Neural cell (in vitro differentiated cells): ENCODE data around the gene RBFOX2. TPM values are rescaled to one million over a fixed set of nuclear protein-coding genes. Genes with fewer than 3 reads are reported as not detected.

Source experiments
- H2AFZ ChIP-seq: fragments of 200-600, 300-800 bp; sonication (generic), shearing (Covaris generic); 2 replicates; pipeline ENCODE4 v1.6.0; 2014; ENCODE audit warnings: low read depth, mild to moderate bottlenecking, antibody characterized with exemption, low read length, moderate library complexity
- H3F3A ChIP-seq: fragments of 200-600 bp; shearing (Covaris generic); 2 replicates; pipeline ENCODE4 v1.6.1; 2016; ENCODE audit warnings: mild to moderate bottlenecking, moderate library complexity, mixed read lengths, antibody characterized with exemption, low read length; ENCODE audit not compliant: insufficient read depth, poor library complexity, severe bottlenecking
- H3K27ac ChIP-seq: fragments of 200-600, 300-800 bp; sonication (generic), shearing (Covaris generic); 2 replicates; pipeline ENCODE4 v1.5.1; 2014; ENCODE audit warnings: mild to moderate bottlenecking, low read length, moderate library complexity
- H3K27me3 ChIP-seq: fragments of 300-800, 200-600 bp; sonication (generic), shearing (Covaris generic); 2 replicates; pipeline ENCODE4 v1.6.0; 2014; ENCODE audit warnings: mild to moderate bottlenecking, low read depth, low read length, moderate library complexity; ENCODE audit not compliant: insufficient read depth
- H3K36me3 ChIP-seq: fragments of 300-800, 200-600 bp; sonication (generic), shearing (Covaris generic); 2 replicates; pipeline ENCODE4 v1.5.1; 2014; ENCODE audit warnings: mild to moderate bottlenecking, antibody characterized with exemption, low read length, moderate library complexity; ENCODE audit not compliant: insufficient read depth
- H3K4me2 ChIP-seq: fragments of 300-800, 200-600 bp; sonication (generic), shearing (Covaris generic); 2 replicates; pipeline ENCODE4 v1.6.0; 2014; ENCODE audit warnings: mild to moderate bottlenecking, low read length
- H3K4me3 ChIP-seq: fragments of 300-800, 200-600 bp; sonication (generic), shearing (Covaris generic); 2 replicates; pipeline ENCODE4 v1.5.1; 2014; ENCODE audit warnings: mild to moderate bottlenecking, low read length, moderate library complexity
- H3K79me2 ChIP-seq: fragments of 200-600 bp; shearing (Covaris generic); replicated peaks from 2 replicates; pipeline ENCODE4 v1.6.0; 2014; ENCODE audit warnings: mild to moderate bottlenecking, low read length, moderate library complexity; ENCODE audit not compliant: insufficient read depth
- H3K9ac ChIP-seq: fragments of 300-800, 200-600 bp; sonication (generic), shearing (Covaris generic); 2 replicates; pipeline ENCODE4 v1.6.1; 2016; ENCODE audit warnings: mild to moderate bottlenecking, low read length, mixed read lengths
- H3K9me2 ChIP-seq: fragments of 200-600 bp; shearing (Covaris generic); 2 replicates; pipeline ENCODE4 v1.6.1; 2016; ENCODE audit warnings: mild to moderate bottlenecking, low read length, mixed read lengths; ENCODE audit not compliant: insufficient read depth
- H3K9me3 ChIP-seq: fragments of 200-600, 300-800 bp; sonication (generic), shearing (Covaris generic); 2 replicates; pipeline ENCODE4 v1.6.1; 2016; ENCODE audit warnings: mild to moderate bottlenecking, mixed run types, low read length, moderate library complexity, mixed read lengths
- H4K20me1 ChIP-seq: fragments of 200-600 bp; shearing (Covaris generic); 2 replicates; pipeline ENCODE4 v1.6.1; 2016; ENCODE audit warnings: mild to moderate bottlenecking, mixed run types; ENCODE audit not compliant: insufficient read depth
- EP300 ChIP-seq: fragments of 450-650 bp; conservative IDR thresholded peaks from 2 replicates; pipeline ENCODE4 v1.6.1; 2014; ENCODE audit warnings: antibody characterized with exemption, mild to moderate bottlenecking, moderate library complexity; ENCODE audit not compliant: poor library complexity, severe bottlenecking
- EZH2 ChIP-seq: fragments of 200-600, 300-800 bp; shearing (Covaris generic), sonication (generic); IDR thresholded peaks from 2 replicates; pipeline ENCODE4 v1.6.1; 2014; ENCODE audit warnings: antibody characterized with exemption, low read length, borderline replicate concordance, mild to moderate bottlenecking; ENCODE audit not compliant: insufficient read depth, poor library complexity, severe bottlenecking
- MXI1 ChIP-seq: fragments of 450-650 bp; conservative IDR thresholded peaks from 2 replicates; pipeline ENCODE4 v1.6.1; 2014; ENCODE audit warnings: antibody characterized with exemption, mild to moderate bottlenecking; ENCODE audit not compliant: poor library complexity, severe bottlenecking
- POLR2AphosphoS5 ChIP-seq: IDR thresholded peaks from 2 replicates; pipeline ENCODE4 v1.6.1; 2012
- RAD21 ChIP-seq: fragments of 450-650 bp; conservative IDR thresholded peaks from 2 replicates; pipeline ENCODE4 v1.6.1; 2014; ENCODE audit warnings: antibody characterized with exemption, mild to moderate bottlenecking, moderate library complexity
- SMC3 ChIP-seq: fragments of 450-650 bp; conservative IDR thresholded peaks from 2 replicates; pipeline ENCODE4 v1.6.1; 2014; ENCODE audit warnings: antibody characterized with exemption, mild to moderate bottlenecking, moderate library complexity; ENCODE audit not compliant: poor library complexity
- TAF1 ChIP-seq: IDR thresholded peaks from 2 replicates; pipeline ENCODE4 v1.6.1; 2012; ENCODE audit warnings: low read depth
- polyA plus RNA-seq: library from polyadenylated mRNA; depleted of rRNA; stranded (reverse); fragments of >200 nt; gene quantifications from 2 replicates; pipeline ENCODE4 v1.2.3, GENCODE V29; 2014
- TF ChIP-seq, protein P1 (sequence below): fragments of 450-650 bp; IDR thresholded peaks from 2 replicates; pipeline ENCODE4 v1.5.1; 2014; ENCODE audit warnings: antibody characterized with exemption, mild to moderate bottlenecking, moderate library complexity; ENCODE audit not compliant: poor library complexity, severe bottlenecking
- TF ChIP-seq, protein P2 (sequence below): IDR thresholded peaks from 2 replicates; pipeline ENCODE4 v1.6.1; 2012; ENCODE audit warnings: borderline replicate concordance

Gene RBFOX2
- polyA plus RNA-seq, 1 donor from 2014 or later: 529 TPM

DNA sequence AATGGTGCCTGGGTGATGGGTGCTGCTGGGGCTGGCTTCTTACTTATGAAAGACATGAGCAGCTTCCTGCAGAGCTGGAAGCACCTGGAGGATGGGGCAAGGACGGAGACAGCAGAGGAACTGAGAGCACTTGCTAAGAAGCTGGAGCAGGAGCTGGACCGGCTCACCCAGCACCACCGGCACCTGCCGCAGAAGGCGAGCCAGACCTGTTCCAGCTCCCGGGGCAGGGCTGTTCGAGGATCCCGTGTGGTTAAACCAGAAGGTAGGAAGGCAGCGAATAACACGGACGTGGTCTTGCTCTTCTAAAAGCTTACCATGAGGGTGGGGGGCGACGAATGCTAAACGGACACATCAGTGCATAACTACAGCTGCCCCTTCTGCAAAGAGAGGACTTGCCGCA, 301.7 kb downstream of the RBFOX2 start:
- Histone ChIP-seq H4K20me1 (no peaks in the 10 kb centered on the region), H3K9me3 (no peaks in the 10 kb centered on the region), H3K79me2 (no peaks in the 10 kb centered on the region), H3K27me3 (no peaks in the 10 kb centered on the region), H2AFZ (no peak overlapping the region), H3K27ac (no peak overlapping the region), H3K9ac (no peak overlapping the region), H3K4me2 (no peak overlapping the region), H3K9me2 (no peaks in the 10 kb centered on the region), H3K36me3 (no peaks in the 10 kb centered on the region), H3F3A (no peaks in the 10 kb centered on the region), H3K4me3 (no peak overlapping the region)
- TF ChIP-seq, protein P1, sequence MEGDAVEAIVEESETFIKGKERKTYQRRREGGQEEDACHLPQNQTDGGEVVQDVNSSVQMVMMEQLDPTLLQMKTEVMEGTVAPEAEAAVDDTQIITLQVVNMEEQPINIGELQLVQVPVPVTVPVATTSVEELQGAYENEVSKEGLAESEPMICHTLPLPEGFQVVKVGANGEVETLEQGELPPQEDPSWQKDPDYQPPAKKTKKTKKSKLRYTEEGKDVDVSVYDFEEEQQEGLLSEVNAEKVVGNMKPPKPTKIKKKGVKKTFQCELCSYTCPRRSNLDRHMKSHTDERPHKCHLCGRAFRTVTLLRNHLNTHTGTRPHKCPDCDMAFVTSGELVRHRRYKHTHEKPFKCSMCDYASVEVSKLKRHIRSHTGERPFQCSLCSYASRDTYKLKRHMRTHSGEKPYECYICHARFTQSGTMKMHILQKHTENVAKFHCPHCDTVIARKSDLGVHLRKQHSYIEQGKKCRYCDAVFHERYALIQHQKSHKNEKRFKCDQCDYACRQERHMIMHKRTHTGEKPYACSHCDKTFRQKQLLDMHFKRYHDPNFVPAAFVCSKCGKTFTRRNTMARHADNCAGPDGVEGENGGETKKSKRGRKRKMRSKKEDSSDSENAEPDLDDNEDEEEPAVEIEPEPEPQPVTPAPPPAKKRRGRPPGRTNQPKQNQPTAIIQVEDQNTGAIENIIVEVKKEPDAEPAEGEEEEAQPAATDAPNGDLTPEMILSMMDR: no peak
- TF ChIP-seq, protein P2, sequence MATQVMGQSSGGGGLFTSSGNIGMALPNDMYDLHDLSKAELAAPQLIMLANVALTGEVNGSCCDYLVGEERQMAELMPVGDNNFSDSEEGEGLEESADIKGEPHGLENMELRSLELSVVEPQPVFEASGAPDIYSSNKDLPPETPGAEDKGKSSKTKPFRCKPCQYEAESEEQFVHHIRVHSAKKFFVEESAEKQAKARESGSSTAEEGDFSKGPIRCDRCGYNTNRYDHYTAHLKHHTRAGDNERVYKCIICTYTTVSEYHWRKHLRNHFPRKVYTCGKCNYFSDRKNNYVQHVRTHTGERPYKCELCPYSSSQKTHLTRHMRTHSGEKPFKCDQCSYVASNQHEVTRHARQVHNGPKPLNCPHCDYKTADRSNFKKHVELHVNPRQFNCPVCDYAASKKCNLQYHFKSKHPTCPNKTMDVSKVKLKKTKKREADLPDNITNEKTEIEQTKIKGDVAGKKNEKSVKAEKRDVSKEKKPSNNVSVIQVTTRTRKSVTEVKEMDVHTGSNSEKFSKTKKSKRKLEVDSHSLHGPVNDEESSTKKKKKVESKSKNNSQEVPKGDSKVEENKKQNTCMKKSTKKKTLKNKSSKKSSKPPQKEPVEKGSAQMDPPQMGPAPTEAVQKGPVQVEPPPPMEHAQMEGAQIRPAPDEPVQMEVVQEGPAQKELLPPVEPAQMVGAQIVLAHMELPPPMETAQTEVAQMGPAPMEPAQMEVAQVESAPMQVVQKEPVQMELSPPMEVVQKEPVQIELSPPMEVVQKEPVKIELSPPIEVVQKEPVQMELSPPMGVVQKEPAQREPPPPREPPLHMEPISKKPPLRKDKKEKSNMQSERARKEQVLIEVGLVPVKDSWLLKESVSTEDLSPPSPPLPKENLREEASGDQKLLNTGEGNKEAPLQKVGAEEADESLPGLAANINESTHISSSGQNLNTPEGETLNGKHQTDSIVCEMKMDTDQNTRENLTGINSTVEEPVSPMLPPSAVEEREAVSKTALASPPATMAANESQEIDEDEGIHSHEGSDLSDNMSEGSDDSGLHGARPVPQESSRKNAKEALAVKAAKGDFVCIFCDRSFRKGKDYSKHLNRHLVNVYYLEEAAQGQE: no peak
- TF ChIP-seq MXI1 (no peak), RAD21 (no peak), TAF1 (no peak), SMC3 (no peak), POLR2AphosphoS5 (no peak), EZH2 (no peak), EP300 (no peak)

DNA sequence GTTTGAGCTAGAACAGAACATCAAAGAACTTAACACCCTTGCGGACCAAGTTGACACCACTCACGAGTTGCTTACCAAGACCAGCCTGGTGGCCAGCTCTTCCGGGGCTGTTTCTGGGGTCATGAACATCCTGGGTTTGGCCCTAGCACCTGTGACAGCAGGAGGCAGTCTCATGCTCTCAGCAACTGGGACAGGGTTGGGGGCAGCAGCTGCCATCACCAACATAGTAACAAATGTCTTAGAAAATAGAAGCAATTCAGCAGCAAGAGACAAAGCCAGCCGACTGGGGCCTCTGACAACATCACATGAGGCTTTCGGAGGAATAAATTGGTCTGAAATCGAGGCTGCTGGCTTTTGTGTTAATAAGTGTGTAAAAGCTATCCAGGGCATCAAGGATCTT, 302.2 kb downstream of the RBFOX2 start:
- Histone ChIP-seq H3K9me3 (no peaks in the 10 kb centered on the region), H3F3A (no peaks in the 10 kb centered on the region), H3K27me3 (no peaks in the 10 kb centered on the region), H3K4me3 (no peak overlapping the region), H3K9ac (no peak overlapping the region), H3K4me2 (no peak overlapping the region), H3K79me2 (no peaks in the 10 kb centered on the region), H3K9me2 (no peaks in the 10 kb centered on the region), H3K36me3 (no peaks in the 10 kb centered on the region), H4K20me1 (no peaks in the 10 kb centered on the region), H2AFZ (no peak overlapping the region), H3K27ac (no peak overlapping the region)
- TF ChIP-seq EP300 (no peak), SMC3 (no peak), MXI1 (no peak), POLR2AphosphoS5 (no peak), RAD21 (no peak), TAF1 (no peak), EZH2 (no peak)
- TF ChIP-seq, protein P1: no peak
- TF ChIP-seq, protein P2: no peak
